IPS DF 4.7 (cell line): ENCODE data around the gene DRAXIN.

Experiments used
- DNase-seq: peaks from one replicate; pipeline ENCODE4 v3.0.0-alpha.2; 2013; ENCODE audit warnings: low spot score; ENCODE audit errors: extremely low read depth

DRAXIN gene

DNA sequence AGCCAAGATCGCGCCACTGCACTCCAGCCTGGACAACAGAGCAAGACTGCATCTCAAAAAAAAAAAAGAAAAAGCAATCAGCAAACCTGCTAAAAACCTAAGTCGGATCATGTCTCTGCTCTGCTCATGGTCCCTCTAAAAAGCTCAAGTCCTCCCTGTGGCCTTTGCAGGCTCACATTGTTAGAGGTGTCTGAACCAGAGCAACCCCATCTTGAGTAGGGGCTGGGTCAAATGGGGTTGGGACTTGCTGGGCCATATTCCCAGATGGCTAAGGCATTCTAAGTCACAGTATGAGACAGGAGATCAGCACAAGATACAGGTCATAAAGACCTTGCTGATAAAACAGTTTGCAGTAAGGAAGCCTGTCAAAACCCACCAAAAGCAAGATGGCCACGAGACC, 3.0 kb upstream of the DRAXIN start:
- DNase-seq: no peak

GRCh38 chr1:11690397-11691301, 861 bp upstream of the DRAXIN start:
- DNase-seq: no peak

DNA sequence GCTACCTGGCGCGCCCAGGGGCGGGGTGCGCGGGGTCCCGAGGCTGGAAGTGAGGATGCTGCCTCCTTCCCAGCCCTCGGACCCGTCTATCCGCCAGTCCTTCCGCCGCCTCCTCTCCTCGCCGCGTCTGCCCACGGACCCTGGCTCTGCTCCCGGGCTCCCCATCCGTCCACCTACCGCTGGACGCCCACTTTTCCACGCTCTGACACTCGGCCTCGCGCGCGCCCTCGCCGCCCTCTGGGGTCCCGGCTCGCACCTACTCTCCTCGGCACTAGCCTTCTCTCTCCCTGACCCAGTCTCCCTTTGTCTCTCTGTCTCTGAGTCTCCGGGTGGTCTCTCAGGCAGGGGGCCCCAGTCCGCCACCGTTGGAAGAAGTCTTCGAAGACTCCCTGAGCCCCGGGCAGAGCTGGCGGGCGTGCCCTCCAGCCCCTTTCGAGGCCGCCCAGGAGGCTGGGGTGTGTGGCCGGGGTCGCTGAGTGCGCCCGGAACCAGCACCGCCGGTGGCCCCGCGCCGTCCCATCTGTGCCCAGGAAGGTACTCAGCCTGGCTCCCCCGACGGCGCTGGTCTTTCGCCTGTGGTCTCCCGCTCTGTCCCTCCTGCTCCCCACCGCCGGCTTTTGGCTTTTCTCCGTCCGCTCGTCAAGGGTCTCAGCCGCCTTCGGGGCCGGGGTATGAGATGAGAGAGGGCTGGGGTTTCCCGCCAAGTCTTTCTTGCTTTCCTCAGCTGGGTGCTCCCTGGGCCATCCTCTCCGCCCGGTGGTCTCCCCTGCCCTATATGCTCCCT, 610 bp downstream of the DRAXIN start:
- DNase-seq: no peak

GRCh38 chr1:11693024-11693590, 1.6 kb downstream of the DRAXIN start:
- no peak for DNase-seq

- DNase-seq: no peak
These were observed 2.4 kb downstream of the DRAXIN start for GRCh38 chr1:11693917-11694316.

DNA sequence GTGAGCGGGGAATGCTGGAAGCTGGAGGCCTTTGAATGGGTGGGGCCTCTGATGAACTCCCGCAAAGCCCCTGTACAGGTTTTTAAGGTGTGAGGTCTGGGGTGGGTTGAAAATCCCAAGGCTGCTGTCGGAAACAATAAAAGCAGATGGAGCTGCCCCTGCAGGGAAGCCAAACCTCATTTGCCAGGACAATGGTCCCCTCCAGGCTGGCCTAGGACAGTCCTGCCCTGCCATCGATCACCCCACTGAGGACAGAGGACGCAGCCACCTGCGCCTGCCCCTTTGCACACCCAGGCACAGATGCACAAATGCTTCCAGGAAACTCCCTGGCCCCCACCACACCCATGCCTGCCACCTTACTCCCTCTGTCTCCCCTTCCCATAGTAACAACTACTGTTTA, 4.4 kb downstream of the DRAXIN start:
- no peak for DNase-seq

GRCh38 chr1:11697188-11697892, 5.8 kb downstream of the DRAXIN start:
- DNase-seq: no peak

DNA sequence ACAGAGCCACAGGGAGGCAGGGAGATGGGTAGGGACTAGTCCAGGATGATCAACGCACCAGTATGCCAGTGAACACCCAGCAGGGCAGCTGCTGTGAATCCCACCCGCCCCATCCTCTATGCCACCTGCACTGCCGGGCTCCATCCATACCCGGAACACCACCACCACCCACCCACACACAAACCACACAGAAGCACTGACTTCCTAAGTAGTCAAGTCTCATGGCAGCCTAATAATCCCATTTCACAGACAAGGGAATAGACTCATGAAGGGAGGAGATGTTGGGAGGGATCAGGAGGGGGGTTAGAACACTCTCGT, 6.3 kb downstream of the DRAXIN start:
- DNase-seq: no peak

GRCh38 chr1:11700601-11701467, 9.3 kb downstream of the DRAXIN start:
- DNase-seq: no peak

GRCh38 chr1:11701551-11701961, 10.0 kb downstream of the DRAXIN start:
- DNase-seq: no peak

DNA sequence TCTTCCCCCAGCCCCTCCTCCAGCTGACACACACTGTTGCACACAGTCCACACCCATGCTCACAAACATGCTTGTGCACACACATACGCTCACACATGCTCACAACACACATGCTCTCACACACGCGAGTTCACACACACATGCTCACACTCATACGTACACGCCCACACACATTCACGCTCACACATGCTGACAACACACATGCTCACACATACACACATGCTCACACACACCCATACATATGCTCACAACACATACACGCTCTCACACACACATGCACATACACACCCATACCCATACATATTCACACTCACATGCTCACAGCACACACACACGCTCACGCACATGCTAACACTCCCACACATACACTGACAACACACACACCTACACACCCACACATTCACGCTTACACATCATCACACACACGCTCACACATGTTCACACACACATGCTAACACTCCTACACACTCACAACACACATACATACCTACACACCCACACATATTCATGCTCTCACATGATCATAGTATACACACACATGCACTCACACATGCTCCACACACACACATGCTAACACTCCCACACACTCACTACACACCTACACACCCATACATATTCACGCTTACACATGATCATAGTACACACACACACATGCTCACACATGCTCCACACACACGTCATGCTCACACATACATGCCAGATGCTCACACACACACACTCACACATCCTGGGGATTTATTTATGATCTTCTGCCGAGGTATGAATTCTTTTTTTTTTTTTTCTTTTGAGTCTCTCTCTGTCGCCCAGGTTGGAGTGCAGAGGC, 10.7 kb downstream of the DRAXIN start:
- DNase-seq: no peak

DNA sequence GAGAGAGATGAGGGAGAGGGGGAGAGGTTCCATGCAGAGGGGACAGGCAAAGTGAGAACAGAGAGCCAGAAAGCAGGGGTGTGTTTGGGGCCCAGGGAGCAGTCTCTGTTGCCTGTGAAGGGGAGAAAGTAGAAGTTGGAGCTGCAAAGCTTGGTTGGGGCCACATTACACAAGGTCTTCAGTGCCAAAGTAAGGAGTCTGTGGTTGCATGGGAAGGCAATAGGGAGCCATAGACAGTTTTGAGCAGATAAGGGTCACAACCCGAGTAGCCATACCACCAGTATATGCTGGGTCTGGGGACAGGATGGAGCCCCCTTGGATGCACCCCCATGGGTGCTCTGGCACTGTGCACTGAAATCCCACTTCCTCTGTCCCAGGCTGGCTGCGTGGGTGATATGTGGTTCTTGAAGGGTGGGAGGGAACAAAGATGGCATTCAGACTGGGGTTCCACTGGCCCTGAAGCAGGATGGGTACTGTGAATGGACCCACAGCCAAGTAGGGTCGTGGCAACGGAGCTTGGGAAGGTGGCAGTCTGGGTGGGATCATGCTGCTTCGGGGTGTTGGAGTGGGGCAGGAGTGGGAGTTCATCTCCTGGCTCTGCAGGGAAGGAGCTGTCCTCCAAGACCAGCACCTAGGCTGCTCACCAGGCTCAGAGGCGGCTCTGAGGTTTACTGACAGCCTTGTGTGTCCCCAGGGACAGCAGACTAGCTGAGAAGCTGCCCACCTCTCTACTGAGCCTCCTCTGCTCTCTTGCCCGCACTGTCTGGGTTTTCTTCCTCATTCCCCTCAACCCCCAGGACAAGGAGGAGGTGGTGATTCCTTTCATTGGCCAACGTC, 12.1 kb downstream of the DRAXIN start:
- DNase-seq: no peak

DNA sequence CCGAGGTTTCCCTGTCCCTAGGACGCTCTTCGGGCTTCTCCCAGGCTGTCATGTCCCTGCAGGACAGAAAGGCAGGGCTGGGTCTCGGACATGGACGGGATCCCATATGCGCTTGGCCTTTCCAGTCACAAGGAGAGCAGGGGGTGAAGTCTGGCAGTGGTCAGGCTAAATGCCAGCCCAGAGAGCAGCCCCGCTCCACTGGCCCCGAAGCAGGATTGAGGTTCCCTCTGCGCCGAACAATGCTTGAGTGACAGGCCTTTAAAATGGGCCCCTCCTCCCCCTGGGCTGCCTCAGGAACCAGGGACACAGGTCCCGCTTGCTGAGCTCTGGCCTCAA, 12.7 kb downstream of the DRAXIN start:
- DNase-seq: no peak

- no peak for DNase-seq
These were observed 13.4 kb downstream of the DRAXIN start for GRCh38 chr1:11704691-11705475.

GRCh38 chr1:11705596-11705995, 14.1 kb downstream of the DRAXIN start:
- DNase-seq: no peak

- no peak for DNase-seq
These were observed 14.8 kb downstream of the DRAXIN start for GRCh38 chr1:11706292-11706691.

- DNase-seq: no peak
These were observed 16.2 kb downstream of the DRAXIN start for GRCh38 chr1:11707621-11708276.
